Activated T-helper 17 cell treated with anti-CD3 and anti-CD28 coated beads, Interleukin-2, amount 50 U/mL, for 72 hours (primary cell): ENCODE measurements around the gene KRI1. TPM values are rescaled to one million over a fixed set of nuclear protein-coding genes. Genes with fewer than 3 reads are reported as not detected.
"Not testable (repeated sequence)": the region's sequence is repeated elsewhere in the genome, so short reads cannot be mapped to it uniquely, and the experiment has no call there.

ENCODE experiments used
- ATAC-seq: fragments of 150-1000 bp; cut with Tn5 transposase; replicated peaks from 2 replicates; pipeline ENCODE4 v1.10.0; 2021; ENCODE audit warnings: mild to moderate bottlenecking, moderate library complexity
- H3K27ac Mint-ChIP-seq: one replicate; pipeline ENCODE4 v1.8.0; 2022; ENCODE audit warnings: mixed read lengths
- H3K27me3 Mint-ChIP-seq: one replicate; pipeline ENCODE4 v1.8.0; 2022; ENCODE audit warnings: mixed read lengths
- H3K36me3 Mint-ChIP-seq: one replicate; pipeline ENCODE4 v1.8.0; 2022; ENCODE audit warnings: low read depth, mild to moderate bottlenecking, mixed read lengths
- H3K4me1 Mint-ChIP-seq: one replicate; pipeline ENCODE4 v1.8.0; 2022; ENCODE audit warnings: mixed read lengths
- H3K4me3 Mint-ChIP-seq: one replicate; pipeline ENCODE4 v1.8.0; 2022; ENCODE audit warnings: mild to moderate bottlenecking, mixed read lengths
- H3K9me3 Mint-ChIP-seq: one replicate; pipeline ENCODE4 v1.8.0; 2022; ENCODE audit warnings: mixed read lengths
- total RNA-seq, 2 donors: library from RNA; stranded (reverse); gene quantifications; one replicate each; pipeline ENCODE4 v1.2.3, GENCODE V29; 2022

Gene KRI1
- total RNA-seq, 2 donors from 2014 or later = 43.3 to 52.5 TPM

DNA sequence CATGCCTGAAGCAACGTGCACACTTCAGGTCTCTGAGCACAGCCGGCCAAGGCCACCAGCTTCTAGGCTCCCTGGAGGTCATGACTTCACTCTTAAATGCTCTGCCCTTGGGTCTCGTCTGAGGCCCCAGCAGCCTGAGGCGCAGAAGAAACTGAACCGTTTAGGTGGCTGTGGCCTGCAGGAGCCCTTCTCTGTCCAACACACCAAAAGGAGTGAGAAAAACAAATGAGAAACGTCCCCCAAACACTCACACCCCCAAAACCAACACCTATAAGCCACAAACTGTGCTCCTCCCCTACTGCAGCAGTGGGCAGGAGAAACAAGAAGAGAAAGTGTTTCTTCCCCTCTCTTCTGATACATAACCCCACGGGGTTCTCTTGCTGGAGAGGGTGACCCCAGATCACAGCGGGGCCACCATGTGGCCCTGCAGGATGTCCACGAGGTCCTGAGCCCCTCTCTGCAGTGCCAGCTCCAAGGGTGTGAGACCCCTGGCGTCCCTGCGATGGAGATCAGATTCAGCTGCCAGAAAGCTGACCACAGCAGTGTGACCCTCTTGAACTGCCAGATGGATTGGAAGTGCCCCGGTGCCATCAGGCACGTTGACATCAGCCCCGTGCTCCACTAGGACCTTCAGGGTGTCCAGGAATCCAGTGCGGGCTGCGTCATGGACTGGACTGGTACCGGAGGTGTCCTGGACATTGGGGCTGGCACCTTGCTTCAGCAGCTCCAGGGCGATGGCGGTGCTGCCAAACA lies 1.0 kb upstream of the KRI1 start:
- no peaks in the 10 kb centered on the region for H3K27me3 Mint-ChIP-seq
- peak; percentile 12 for ATAC-seq
- peaks cover 23% of the 10 kb centered on the region for H3K4me1 Mint-ChIP-seq
- H3K27ac Mint-ChIP-seq = peak overlapping the region; percentile 95
- H3K9me3 Mint-ChIP-seq = no peaks in the 10 kb centered on the region
- peaks cover 56% of the 10 kb centered on the region for H3K36me3 Mint-ChIP-seq
- H3K4me3 Mint-ChIP-seq = peak overlapping the region; percentile 98

DNA sequence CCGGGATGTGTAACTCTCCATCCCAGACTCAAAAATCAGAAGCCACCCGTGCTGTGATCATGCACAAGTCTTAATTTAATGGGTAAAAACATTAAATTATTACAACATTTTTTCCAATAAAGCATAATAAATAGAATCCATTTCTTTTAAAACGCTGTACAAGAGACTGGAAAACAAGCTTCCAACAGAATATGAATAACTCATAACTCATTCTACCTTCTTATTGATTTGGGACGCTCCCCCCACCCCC lies 523 bp upstream of the KRI1 start:
- ATAC-seq = no peak
- Mint-ChIP-seq H3K36me3 (peaks cover 61% of the 10 kb centered on the region), H3K27ac (peak overlapping the region; percentile 95), H3K9me3 (no peaks in the 10 kb centered on the region), H3K4me3 (peak overlapping the region; percentile 98), H3K27me3 (no peaks in the 10 kb centered on the region), H3K4me1 (peaks cover 23% of the 10 kb centered on the region)

DNA sequence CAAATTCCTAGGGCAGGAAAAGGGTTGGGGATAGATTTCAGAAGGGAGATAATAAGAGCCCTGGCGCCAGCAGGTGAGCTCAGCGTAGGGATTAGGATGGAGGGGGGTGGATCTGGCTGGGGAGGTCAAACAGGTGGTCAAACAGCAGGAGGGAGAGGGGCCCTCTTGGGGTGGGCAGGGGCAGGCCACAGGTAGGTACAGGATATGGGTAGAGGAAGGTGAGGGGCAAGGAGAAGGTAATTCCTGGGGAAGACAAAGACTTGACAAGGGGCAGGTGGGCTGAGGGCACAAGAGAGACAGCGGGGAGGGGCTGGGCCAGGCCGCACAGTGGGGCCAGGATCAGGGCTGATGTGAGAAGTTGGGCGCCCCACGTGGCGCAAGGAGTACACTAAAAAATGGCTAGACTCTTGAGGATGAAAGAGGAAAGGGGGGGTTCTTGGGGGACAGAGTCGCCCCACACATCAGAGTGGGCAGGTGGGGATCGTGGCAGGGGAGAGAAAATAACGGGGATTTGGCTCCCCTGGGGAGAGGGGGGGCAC lies 713 bp downstream of the KRI1 start:
- Mint-ChIP-seq H3K4me1 (peaks cover 23% of the 10 kb centered on the region), H3K4me3 (peak overlapping the region; percentile 98), H3K27me3 (no peaks in the 10 kb centered on the region), H3K9me3 (no peaks in the 10 kb centered on the region), H3K27ac (peak overlapping the region; percentile 95), H3K36me3 (peaks cover 74% of the 10 kb centered on the region)
- no peak for ATAC-seq

GRCh38 chr19:10562609-10563008 lies 3.2 kb downstream of the KRI1 start:
- Mint-ChIP-seq H3K27me3 (no peaks in the 10 kb centered on the region), H3K27ac (no peak overlapping the region), H3K4me1 (peaks cover 18% of the 10 kb centered on the region), H3K9me3 (no peaks in the 10 kb centered on the region), H3K4me3 (no peak overlapping the region), H3K36me3 (peaks cover 91% of the 10 kb centered on the region)
- no peak for ATAC-seq

DNA sequence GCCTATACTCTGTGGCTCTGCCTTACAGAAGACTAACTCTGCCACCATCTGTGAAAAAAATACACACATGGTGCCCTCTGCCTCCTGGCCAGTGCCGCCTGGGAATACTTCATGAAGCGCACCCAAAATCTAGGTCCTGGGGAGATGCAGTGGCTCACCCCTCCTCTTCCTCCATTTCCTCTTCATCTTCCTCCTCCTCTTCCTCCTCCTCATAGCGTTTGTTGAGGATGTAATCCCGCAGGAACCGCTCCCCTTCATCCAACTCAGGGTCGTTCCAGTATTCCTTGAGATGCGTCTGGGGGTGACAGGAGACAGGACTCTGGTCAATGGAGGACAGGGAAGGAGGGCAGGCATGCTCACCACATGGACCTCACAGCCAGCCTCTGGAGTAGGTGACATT lies 5.7 kb downstream of the KRI1 start:
- Mint-ChIP-seq H3K27ac (no peak overlapping the region), H3K9me3 (no peaks in the 10 kb centered on the region), H3K4me3 (no peak overlapping the region), H3K36me3 (peaks cover 86% of the 10 kb centered on the region), H3K27me3 (no peaks in the 10 kb centered on the region), H3K4me1 (no peaks in the 10 kb centered on the region)
- ATAC-seq = no peak

GRCh38 chr19:10557603-10558197 lies 8.1 kb downstream of the KRI1 start:
- Mint-ChIP-seq H3K27ac (peak overlapping the region; percentile 63), H3K9me3 (no peaks in the 10 kb centered on the region), H3K4me1 (peaks cover 7% of the 10 kb centered on the region), H3K36me3 (peaks cover 95% of the 10 kb centered on the region), H3K4me3 (no peak overlapping the region), H3K27me3 (no peaks in the 10 kb centered on the region)
- ATAC-seq = no peak

DNA sequence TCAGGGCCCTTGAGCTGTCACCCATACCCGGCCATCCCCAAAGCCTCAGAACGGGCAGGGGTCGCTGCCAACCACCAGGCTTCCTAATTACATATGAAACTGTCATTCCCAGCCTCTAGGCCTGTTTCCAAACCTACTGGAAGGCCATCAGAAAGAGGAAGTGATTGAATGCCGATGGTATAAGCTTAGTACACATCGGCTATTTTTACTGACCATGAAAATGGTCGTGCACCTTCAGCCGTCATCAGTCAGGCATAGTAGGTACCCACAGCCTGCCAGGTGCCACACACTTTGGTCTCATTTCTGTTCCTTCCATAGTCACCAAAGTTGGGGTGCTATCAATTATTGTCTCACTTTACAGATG lies 10.2 kb downstream of the KRI1 start:
- Mint-ChIP-seq H3K4me3 (no peak overlapping the region), H3K36me3 (peaks cover 95% of the 10 kb centered on the region), H3K27ac (peak overlapping the region; percentile 54), H3K9me3 (no peaks in the 10 kb centered on the region), H3K4me1 (peaks cover 7% of the 10 kb centered on the region), H3K27me3 (no peaks in the 10 kb centered on the region)
- ATAC-seq = no peak

- Mint-ChIP-seq H3K9me3 (no peaks in the 10 kb centered on the region), H3K27me3 (no peaks in the 10 kb centered on the region), H3K4me3 (peak overlapping the region; percentile 48), H3K27ac (peak overlapping the region; percentile 76), H3K36me3 (peaks cover 95% of the 10 kb centered on the region), H3K4me1 (peaks cover 7% of the 10 kb centered on the region)
- no peak for ATAC-seq
Observed at GRCh38 chr19:10554760-10555609, 10.8 kb downstream of the KRI1 start.

DNA sequence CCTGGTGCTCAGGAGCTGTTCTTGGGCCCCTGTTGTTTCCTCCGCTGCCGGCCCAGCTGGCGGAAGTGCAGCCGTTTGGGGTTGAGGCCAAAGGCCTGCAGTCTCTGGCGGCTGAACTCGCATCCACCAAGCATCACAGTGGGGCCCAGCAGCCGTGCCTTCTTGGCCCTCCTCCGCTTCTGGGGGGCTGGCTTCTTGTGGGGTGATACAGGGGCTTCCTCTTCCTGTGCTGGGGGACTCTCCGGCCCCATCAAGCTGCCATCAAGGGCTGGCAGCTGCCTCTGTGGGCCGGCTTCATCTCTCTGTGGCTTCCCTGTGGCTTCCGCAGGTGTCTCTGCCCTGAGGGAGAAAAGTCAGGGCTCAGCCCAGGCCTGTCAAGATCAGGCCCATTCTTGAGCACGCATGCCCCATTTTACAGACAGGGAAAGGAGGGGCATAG lies 11.8 kb downstream of the KRI1 start:
- ATAC-seq = peak; percentile 69
- Mint-ChIP-seq H3K4me1 (peaks cover 7% of the 10 kb centered on the region), H3K9me3 (no peaks in the 10 kb centered on the region), H3K4me3 (peak overlapping the region; percentile 48), H3K27ac (peak overlapping the region; percentile 76), H3K36me3 (peaks cover 95% of the 10 kb centered on the region), H3K27me3 (no peaks in the 10 kb centered on the region)

DNA sequence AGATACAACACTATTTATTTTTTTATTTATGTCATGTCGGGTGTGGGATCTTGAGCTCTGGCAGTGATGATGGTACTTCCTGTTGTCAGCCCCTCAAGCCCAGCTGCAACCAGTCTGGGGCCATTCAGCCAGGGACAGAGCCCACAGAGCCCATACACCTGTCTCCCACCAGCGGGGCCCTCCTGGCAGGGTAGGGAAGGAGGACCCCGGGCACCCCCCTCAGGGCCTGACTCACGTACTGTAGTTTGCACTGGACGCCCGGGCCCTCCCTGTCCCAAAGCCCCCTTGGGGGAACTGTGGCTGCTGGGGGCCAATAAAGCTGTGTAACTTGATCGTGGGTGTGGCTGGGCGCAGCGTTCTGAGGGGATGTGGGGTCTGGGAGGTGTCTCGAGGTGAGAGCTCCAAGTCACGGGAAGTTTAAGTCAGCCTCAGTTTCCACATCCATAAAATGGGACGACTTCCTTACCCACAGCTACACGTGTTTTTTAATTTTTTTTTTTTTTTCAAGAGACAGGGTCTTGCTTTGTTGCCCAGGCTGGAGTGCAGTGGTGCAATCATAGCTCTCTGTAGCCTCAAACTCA lies 12.6 kb downstream of the KRI1 start:
- H3K27me3 Mint-ChIP-seq = no peaks in the 10 kb centered on the region
- peak overlapping the region; percentile 48 for H3K4me3 Mint-ChIP-seq
- H3K27ac Mint-ChIP-seq = peak overlapping the region; percentile 76
- no peaks in the 10 kb centered on the region for H3K9me3 Mint-ChIP-seq
- H3K36me3 Mint-ChIP-seq = peaks cover 95% of the 10 kb centered on the region
- H3K4me1 Mint-ChIP-seq = peaks cover 7% of the 10 kb centered on the region
- no peak for ATAC-seq

GRCh38 chr19:10552510-10553053 lies 13.2 kb downstream of the KRI1 start:
- H3K4me1 Mint-ChIP-seq = peaks cover 7% of the 10 kb centered on the region
- ATAC-seq = peak; percentile 44
- H3K27ac Mint-ChIP-seq = no peak overlapping the region
- no peaks in the 10 kb centered on the region for H3K27me3 Mint-ChIP-seq
- H3K4me3 Mint-ChIP-seq = no peak overlapping the region
- H3K36me3 Mint-ChIP-seq = peaks cover 91% of the 10 kb centered on the region
- H3K9me3 Mint-ChIP-seq = no peaks in the 10 kb centered on the region

DNA sequence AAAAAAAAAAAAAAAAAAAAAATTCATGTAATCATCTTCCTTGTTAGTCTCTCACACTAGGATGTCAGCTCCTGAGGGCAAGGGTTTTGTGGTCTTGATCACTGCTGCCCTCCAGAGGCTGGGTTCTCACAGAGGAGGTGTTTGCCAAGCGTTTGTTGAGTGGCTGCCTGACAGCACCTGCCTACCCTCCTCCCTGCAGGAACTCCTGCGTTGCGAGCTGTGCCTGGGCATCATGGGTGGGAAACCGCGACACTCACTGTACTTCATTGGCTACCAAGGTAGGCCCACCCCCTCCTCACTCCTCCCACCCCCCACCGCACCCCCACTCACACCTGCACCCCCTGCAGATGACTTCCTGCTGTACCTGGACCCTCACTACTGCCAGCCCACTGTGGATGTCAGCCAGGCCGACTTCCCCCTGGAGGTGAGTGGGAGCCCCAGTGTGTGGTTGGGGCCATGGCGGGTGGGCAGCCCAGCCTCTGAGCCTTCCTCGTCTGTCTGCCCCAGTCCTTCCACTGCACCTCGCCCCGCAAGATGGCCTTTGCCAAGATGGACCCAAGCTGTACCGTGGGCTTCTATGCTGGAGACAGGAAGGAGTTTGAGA lies 14.0 kb downstream of the KRI1 start:
- ATAC-seq = peak; percentile 22
- H3K27ac Mint-ChIP-seq = no peak overlapping the region
- H3K4me1 Mint-ChIP-seq = peaks cover 7% of the 10 kb centered on the region

DNA sequence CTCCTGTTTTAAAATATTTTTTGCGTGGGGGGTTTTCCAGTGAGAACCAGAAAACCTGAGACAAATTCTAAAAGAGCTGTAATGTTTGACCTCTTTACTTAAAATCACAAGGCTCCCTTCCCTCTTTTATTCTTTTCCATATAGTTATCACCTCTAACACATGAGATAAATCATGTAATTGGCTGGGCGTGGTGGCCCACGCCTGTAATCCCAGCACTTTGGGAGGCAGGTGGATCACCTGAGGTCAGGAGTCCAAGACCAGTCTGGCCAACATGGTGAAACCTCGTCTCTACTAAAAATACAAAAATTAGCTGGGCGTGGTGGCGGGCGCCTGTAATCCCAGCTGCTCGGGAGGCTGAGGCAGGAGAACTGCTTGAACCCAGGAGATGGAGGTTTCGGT lies 14.8 kb downstream of the KRI1 start:
- not testable (repeated sequence) for H3K4me1 Mint-ChIP-seq, H3K27me3 Mint-ChIP-seq, H3K27ac Mint-ChIP-seq, H3K4me3 Mint-ChIP-seq, H3K9me3 Mint-ChIP-seq, ATAC-seq
- H3K36me3 Mint-ChIP-seq = peaks cover 86% of the 10 kb centered on the region

More for the DNA sequence above, 14.0 kb downstream of the KRI1 start:
- no peaks in the 10 kb centered on the region for H3K9me3 Mint-ChIP-seq
- H3K36me3 Mint-ChIP-seq = peaks cover 89% of the 10 kb centered on the region
- H3K27me3 Mint-ChIP-seq = no peaks in the 10 kb centered on the region
- no peak overlapping the region for H3K4me3 Mint-ChIP-seq

- Mint-ChIP-seq H3K27ac (no peak overlapping the region), H3K4me3 (no peak overlapping the region), H3K9me3 (no peaks in the 10 kb centered on the region), H3K27me3 (no peaks in the 10 kb centered on the region), H3K4me1 (peaks cover 7% of the 10 kb centered on the region), H3K36me3 (peaks cover 80% of the 10 kb centered on the region)
- no peak for ATAC-seq
Observed at GRCh38 chr19:10550336-10550735, 15.5 kb downstream of the KRI1 start.
